GM12892 (cell line): ENCODE data around the gene ATP5F1D.

Source experiments
- POLR2A ChIP-seq: IDR thresholded peaks from 2 replicates; pipeline ENCODE4 v1.6.1; 2011; ENCODE audit warnings: low read depth, low read length, control low read depth
- POLR2AphosphoS5 ChIP-seq: IDR thresholded peaks from 2 replicates; pipeline ENCODE4 v1.6.1; 2011; ENCODE audit warnings: low read depth, low read length, control low read depth

DNA sequence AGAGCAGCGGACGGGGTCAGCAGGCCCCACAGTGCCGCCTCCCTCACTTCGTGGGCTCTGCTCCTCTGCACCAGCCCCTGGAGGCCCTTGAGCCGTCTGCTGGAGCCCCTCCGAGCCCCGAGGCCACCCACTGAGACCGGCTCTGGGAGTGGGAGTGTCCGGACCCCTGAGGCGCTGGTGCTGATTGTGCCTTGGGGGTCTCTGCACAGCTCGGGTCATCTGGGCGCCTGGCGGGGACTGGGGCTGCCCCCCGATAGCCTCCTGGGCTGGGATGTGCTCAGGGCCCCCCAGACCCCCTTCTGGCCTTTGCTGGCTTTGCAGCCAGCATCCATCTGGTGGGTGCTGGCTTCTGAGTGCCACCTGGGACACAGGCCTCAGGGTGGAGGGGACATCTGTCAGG, 19.2 kb upstream of the ATP5F1D start:
- TF ChIP-seq POLR2A (no peak), POLR2AphosphoS5 (no peak)
